ENCODE data around the gene AHCY. TPM values are rescaled to one million over a fixed set of nuclear protein-coding genes. Genes with fewer than 3 reads are reported as not detected.

The AHCY gene
- total RNA-seq, 3 donors from 2014 or later = 71.5 to 98.6 (median 74.3) TPM

- ATAC-seq (no peak), DNase-seq (no peak)
- H3K36me3 ChIP-seq (ENCODE audit: low read depth) = no peaks in the 10 kb centered on the region
- intact Hi-C loops (cut with DNase I, micrococcal nuclease) = no loop called here
- H3K9me3 ChIP-seq = peaks cover 5% of the 10 kb centered on the region
- no peak within 1 kb of the TSS for H3K4me3 ChIP-seq
- no peaks in the 10 kb centered on the region for H3K4me1 ChIP-seq (ENCODE audit: low read depth)
- no peak for TF ChIP-seq CTCF (IDR thresholded peaks at IDR 0.05)
Observed at GRCh38 chr20:34240693-34241615, 62.2 kb downstream of the AHCY start, which contains the start of gene ASIP. Gene ASIP (plus strand): TSS chr20:34241423. CDS start chr20:34260375, 18,952 bp downstream.

- ATAC-seq = no peak
Observed at GRCh38 chr20:34240121-34240520, 63.0 kb downstream of the AHCY start.

GRCh38 chr20:34237942-34238341, 65.2 kb downstream of the AHCY start:
- ATAC-seq = no peak
- H3K4me1 ChIP-seq (ENCODE audit: low read depth) = no peaks in the 10 kb centered on the region
- TF ChIP-seq CTCF (IDR thresholded peaks at IDR 0.05) = no peak
- H3K4me3 ChIP-seq = no peak overlapping the region
- intact Hi-C loops (cut with DNase I, micrococcal nuclease) = no loop called here
- H3K36me3 ChIP-seq (ENCODE audit: low read depth) = no peaks in the 10 kb centered on the region
- DNase-seq = no peak
- H3K9me3 ChIP-seq = peaks cover 5% of the 10 kb centered on the region

More at GRCh38 chr20:34240121-34240520, 63.0 kb downstream of the AHCY start:
- no peak for TF ChIP-seq CTCF (IDR thresholded peaks at IDR 0.05)
- DNase-seq = no peak
- Histone ChIP-seq H3K4me1 (ENCODE audit: low read depth) (no peaks in the 10 kb centered on the region), H3K4me3 (no peak overlapping the region), H3K9me3 (peaks cover 5% of the 10 kb centered on the region), H3K36me3 (ENCODE audit: low read depth) (no peaks in the 10 kb centered on the region)
- intact Hi-C loops (cut with DNase I, micrococcal nuclease) = no loop called here

- H3K4me1 ChIP-seq (ENCODE audit: low read depth) = no peaks in the 10 kb centered on the region
- no peak overlapping the region for H3K4me3 ChIP-seq
- ATAC-seq = no peak
- peaks cover 5% of the 10 kb centered on the region for H3K9me3 ChIP-seq
- no peaks in the 10 kb centered on the region for H3K36me3 ChIP-seq (ENCODE audit: low read depth)
- intact Hi-C loops (cut with DNase I, micrococcal nuclease) = no loop called here
- no peak for DNase-seq
- no peak for TF ChIP-seq CTCF (IDR thresholded peaks at IDR 0.05)
Observed at GRCh38 chr20:34235875-34236274, 67.3 kb downstream of the AHCY start.

- ATAC-seq (no peak), DNase-seq (no peak)
- Histone ChIP-seq H3K9me3 (peaks cover 5% of the 10 kb centered on the region), H3K36me3 (ENCODE audit: low read depth) (no peaks in the 10 kb centered on the region), H3K4me3 (no peak overlapping the region), H3K4me1 (ENCODE audit: low read depth) (no peaks in the 10 kb centered on the region)
- intact Hi-C loops (cut with DNase I, micrococcal nuclease) = no loop called here
- no peak for TF ChIP-seq CTCF (IDR thresholded peaks at IDR 0.05)
Observed at GRCh38 chr20:34233687-34234086, 69.5 kb downstream of the AHCY start.
